Ishikawa (cell line): ENCODE results near the gene DOK1.
A peak's percentile ranks its signal among the peaks of the same experiment; 100 is the strongest.

Experiments
- CREB1 ChIP-seq: IDR thresholded peaks from 2 replicates; pipeline ENCODE4 v1.6.1; 2012; ENCODE audit warnings: low read depth
- EGR1 ChIP-seq: IDR thresholded peaks from 2 replicates; pipeline ENCODE4 v1.6.1; 2012
- EP300 ChIP-seq: IDR thresholded peaks from 2 replicates; pipeline ENCODE4 v1.6.1; 2012; ENCODE audit warnings: borderline replicate concordance
- FOXM1 ChIP-seq: IDR thresholded peaks from 2 replicates; pipeline ENCODE4 v1.6.1; 2012; ENCODE audit warnings: low read depth, borderline replicate concordance
- NFIC ChIP-seq: IDR thresholded peaks from 2 replicates; pipeline ENCODE4 v1.6.1; 2012
- RAD21 ChIP-seq: IDR thresholded peaks from 2 replicates; pipeline ENCODE4 v1.6.1; 2012; ENCODE audit warnings: low read depth
- TAF1 ChIP-seq: IDR thresholded peaks from 2 replicates; pipeline ENCODE4 v1.6.1; 2012; ENCODE audit warnings: low read depth, mild to moderate bottlenecking
- TEAD4 ChIP-seq: IDR thresholded peaks from 2 replicates; pipeline ENCODE4 v1.6.1; 2012
- YY1 ChIP-seq: IDR thresholded peaks from 2 replicates; pipeline ENCODE4 v1.6.1; 2012; ENCODE audit warnings: low read depth
- ZBTB7A ChIP-seq: IDR thresholded peaks from 2 replicates; pipeline ENCODE4 v1.6.1; 2012; ENCODE audit warnings: low read depth
- TF ChIP-seq, protein P1 (sequence below): IDR thresholded peaks from 2 replicates; pipeline ENCODE4 v1.6.1; 2012; ENCODE audit warnings: low read depth, mild to moderate bottlenecking
- TF ChIP-seq, protein P2 (sequence below): IDR thresholded peaks from 2 replicates; pipeline ENCODE4 v1.6.1; 2012

DNA sequence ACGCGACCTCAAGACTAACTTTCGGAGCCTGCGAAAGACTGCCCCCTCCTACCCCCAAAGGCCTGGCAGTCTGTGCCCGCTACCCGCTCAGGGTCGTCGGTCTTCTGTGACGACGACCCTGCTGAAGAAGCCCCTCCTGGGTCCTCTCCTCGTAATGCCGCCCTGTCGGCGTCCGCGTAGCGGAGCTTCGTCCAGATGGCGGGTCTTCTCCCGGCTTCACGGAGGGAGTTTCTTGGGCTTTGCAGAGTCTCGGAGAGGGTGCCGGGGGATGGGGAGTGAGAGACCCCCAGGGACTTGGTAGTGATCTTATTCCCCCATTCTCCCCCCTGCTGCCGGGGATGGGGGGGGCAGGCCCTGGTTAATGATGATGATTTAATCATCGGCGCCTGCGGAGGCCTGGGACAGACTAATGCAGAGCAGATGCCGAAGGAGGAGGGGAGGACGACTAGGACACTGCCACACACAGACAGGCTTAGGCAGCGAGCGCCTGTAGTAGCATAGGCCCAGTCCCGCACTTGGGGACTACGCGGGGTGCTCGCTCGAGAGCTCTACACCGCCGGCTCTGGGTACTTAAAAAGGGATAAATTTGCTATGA lies 46.5 kb upstream of the DOK1 start:
- TF ChIP-seq EP300 (no peak), ZBTB7A (peak; percentile 95), TAF1 (no peak), EGR1 (no peak), NFIC (no peak), RAD21 (no peak), FOXM1 (no peak), CREB1 (no peak), TEAD4 (no peak), YY1 (no peak)
- TF ChIP-seq, protein P1, sequence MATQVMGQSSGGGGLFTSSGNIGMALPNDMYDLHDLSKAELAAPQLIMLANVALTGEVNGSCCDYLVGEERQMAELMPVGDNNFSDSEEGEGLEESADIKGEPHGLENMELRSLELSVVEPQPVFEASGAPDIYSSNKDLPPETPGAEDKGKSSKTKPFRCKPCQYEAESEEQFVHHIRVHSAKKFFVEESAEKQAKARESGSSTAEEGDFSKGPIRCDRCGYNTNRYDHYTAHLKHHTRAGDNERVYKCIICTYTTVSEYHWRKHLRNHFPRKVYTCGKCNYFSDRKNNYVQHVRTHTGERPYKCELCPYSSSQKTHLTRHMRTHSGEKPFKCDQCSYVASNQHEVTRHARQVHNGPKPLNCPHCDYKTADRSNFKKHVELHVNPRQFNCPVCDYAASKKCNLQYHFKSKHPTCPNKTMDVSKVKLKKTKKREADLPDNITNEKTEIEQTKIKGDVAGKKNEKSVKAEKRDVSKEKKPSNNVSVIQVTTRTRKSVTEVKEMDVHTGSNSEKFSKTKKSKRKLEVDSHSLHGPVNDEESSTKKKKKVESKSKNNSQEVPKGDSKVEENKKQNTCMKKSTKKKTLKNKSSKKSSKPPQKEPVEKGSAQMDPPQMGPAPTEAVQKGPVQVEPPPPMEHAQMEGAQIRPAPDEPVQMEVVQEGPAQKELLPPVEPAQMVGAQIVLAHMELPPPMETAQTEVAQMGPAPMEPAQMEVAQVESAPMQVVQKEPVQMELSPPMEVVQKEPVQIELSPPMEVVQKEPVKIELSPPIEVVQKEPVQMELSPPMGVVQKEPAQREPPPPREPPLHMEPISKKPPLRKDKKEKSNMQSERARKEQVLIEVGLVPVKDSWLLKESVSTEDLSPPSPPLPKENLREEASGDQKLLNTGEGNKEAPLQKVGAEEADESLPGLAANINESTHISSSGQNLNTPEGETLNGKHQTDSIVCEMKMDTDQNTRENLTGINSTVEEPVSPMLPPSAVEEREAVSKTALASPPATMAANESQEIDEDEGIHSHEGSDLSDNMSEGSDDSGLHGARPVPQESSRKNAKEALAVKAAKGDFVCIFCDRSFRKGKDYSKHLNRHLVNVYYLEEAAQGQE: no peak
- TF ChIP-seq, protein P2, sequence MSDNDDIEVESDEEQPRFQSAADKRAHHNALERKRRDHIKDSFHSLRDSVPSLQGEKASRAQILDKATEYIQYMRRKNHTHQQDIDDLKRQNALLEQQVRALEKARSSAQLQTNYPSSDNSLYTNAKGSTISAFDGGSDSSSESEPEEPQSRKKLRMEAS: no peak
